Nephron (organoid): ENCODE results near the gene MMRN1.

Source experiments
- H3K27ac Mint-ChIP-seq, 3 experiments: 2 replicates each; pipeline ENCODE4 v1.8.0; 2020; ENCODE audit warnings: mixed read lengths in 3 of 3, mild to moderate bottlenecking in 2 of 3, moderate library complexity in 1 of 3
- H3K27me3 Mint-ChIP-seq: 2 replicates; pipeline ENCODE4 v1.8.0; 2021; ENCODE audit warnings: low read depth, mild to moderate bottlenecking, moderate library complexity, mixed read lengths
- H3K36me3 Mint-ChIP-seq: 2 replicates; pipeline ENCODE4 v1.8.0; 2020; ENCODE audit warnings: low read depth, mixed read lengths
- H3K4me1 Mint-ChIP-seq: 2 replicates; pipeline ENCODE4 v1.8.0; 2020; ENCODE audit warnings: mixed read lengths
- H3K4me3 Mint-ChIP-seq, 3 experiments: 2 replicates each; pipeline ENCODE4 v1.8.0; 2020; ENCODE audit warnings: mild to moderate bottlenecking in 3 of 3, mixed read lengths in 3 of 3, moderate library complexity in 2 of 3
- H3K9me3 Mint-ChIP-seq: 2 replicates; pipeline ENCODE4 v1.8.0; 2020; ENCODE audit warnings: mixed read lengths
- TF ChIP-seq, protein P1 (sequence below), 3 experiments: fragments of 200-600 bp; sonication (generic); IDR thresholded peaks; one replicate each; pipeline ENCODE4 v1.5.0; 2021; ENCODE audit warnings: antibody characterized with exemption in 3 of 3; ENCODE audit not compliant: unreplicated experiment in 3 of 3

MMRN1 gene

DNA sequence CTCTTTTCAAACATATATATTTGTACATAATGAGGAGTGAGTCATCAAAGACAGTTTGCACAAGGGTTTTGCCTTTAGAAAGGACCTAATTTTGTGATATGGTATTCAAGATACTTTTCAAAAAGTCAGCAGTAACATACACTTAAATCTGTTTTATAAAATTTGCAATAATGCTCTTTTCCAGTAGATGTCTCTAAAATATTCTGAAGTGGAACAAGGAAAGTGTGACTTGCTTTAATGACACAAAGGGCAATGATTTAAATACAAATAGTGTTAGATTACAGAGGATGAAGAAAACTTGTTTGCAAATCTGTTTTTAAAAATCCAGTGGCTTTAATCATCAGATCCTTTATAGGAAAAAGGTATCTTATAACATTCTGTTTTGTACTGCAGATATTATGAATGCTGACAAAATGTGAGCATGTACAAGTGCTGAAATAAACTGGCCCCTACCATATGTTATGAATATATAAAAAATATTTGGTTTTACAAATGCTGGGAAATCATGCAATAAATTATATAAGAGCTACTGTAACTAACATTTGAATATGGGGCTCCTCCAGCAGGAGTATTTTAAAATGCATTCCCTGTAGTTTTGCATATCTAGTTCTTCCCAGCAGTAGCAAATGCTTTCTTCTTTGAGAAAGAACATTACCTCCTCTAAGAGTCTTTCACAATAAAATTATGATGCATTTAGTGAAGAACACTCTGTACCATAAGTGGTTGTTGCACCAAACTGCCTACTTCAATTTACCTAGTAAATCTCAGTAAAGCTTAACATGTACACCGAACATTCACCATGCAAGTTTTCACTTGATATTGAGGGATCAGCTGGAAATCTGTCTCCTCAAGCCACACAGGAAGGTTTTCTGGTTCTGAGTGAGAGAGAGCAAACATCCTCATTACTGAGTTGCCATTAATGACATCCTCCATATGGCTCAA, 20.2 kb downstream of the MMRN1 start:
- Mint-ChIP-seq H3K9me3 (no peaks in the 10 kb centered on the region), H3K4me1 (peaks cover 4% of the 10 kb centered on the region), H3K36me3 (no peaks in the 10 kb centered on the region), H3K27ac (peak overlapping the region; percentile 2 to 74 (median 5)), H3K4me3 (no peak overlapping the region), H3K27me3 (no peaks in the 10 kb centered on the region)
- TF ChIP-seq, protein P1, sequence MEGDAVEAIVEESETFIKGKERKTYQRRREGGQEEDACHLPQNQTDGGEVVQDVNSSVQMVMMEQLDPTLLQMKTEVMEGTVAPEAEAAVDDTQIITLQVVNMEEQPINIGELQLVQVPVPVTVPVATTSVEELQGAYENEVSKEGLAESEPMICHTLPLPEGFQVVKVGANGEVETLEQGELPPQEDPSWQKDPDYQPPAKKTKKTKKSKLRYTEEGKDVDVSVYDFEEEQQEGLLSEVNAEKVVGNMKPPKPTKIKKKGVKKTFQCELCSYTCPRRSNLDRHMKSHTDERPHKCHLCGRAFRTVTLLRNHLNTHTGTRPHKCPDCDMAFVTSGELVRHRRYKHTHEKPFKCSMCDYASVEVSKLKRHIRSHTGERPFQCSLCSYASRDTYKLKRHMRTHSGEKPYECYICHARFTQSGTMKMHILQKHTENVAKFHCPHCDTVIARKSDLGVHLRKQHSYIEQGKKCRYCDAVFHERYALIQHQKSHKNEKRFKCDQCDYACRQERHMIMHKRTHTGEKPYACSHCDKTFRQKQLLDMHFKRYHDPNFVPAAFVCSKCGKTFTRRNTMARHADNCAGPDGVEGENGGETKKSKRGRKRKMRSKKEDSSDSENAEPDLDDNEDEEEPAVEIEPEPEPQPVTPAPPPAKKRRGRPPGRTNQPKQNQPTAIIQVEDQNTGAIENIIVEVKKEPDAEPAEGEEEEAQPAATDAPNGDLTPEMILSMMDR (IDR thresholded peaks at IDR 0.05; ENCODE audit: unreplicated experiment in 3 of 3), result peak; percentile 17 to 36 (median 24)

- Mint-ChIP-seq H3K27me3 (no peaks in the 10 kb centered on the region), H3K4me3 (no peak overlapping the region), H3K27ac (peak overlapping the region in 1 of 3 experiments; percentile 2), H3K4me1 (peaks cover 4% of the 10 kb centered on the region), H3K36me3 (no peaks in the 10 kb centered on the region), H3K9me3 (no peaks in the 10 kb centered on the region)
- TF ChIP-seq, protein P1 (IDR thresholded peaks at IDR 0.05; ENCODE audit: unreplicated experiment in 3 of 3), result no peak
Measured at GRCh38 chr4:89915937-89916336, 21.3 kb downstream of the MMRN1 start.

GRCh38 chr4:89922848-89923416, 28.3 kb downstream of the MMRN1 start:
- peak overlapping the region in 1 of 3 experiments; percentile 25 for H3K27ac Mint-ChIP-seq
- peaks cover 2% of the 10 kb centered on the region for H3K9me3 Mint-ChIP-seq
- TF ChIP-seq, protein P1 (IDR thresholded peaks at IDR 0.05; ENCODE audit: unreplicated experiment in 3 of 3), result no peak
- no peak overlapping the region for H3K4me3 Mint-ChIP-seq
- H3K4me1 Mint-ChIP-seq, result no peaks in the 10 kb centered on the region
- no peaks in the 10 kb centered on the region for H3K36me3 Mint-ChIP-seq
- H3K27me3 Mint-ChIP-seq, result no peaks in the 10 kb centered on the region

GRCh38 chr4:89928838-89929237, 34.2 kb downstream of the MMRN1 start:
- Mint-ChIP-seq H3K27ac (no peak overlapping the region), H3K4me1 (no peaks in the 10 kb centered on the region), H3K9me3 (peaks cover 8% of the 10 kb centered on the region), H3K36me3 (no peaks in the 10 kb centered on the region), H3K4me3 (no peak overlapping the region), H3K27me3 (no peaks in the 10 kb centered on the region)
- TF ChIP-seq, protein P1 (IDR thresholded peaks at IDR 0.05; ENCODE audit: unreplicated experiment in 3 of 3), result no peak

DNA sequence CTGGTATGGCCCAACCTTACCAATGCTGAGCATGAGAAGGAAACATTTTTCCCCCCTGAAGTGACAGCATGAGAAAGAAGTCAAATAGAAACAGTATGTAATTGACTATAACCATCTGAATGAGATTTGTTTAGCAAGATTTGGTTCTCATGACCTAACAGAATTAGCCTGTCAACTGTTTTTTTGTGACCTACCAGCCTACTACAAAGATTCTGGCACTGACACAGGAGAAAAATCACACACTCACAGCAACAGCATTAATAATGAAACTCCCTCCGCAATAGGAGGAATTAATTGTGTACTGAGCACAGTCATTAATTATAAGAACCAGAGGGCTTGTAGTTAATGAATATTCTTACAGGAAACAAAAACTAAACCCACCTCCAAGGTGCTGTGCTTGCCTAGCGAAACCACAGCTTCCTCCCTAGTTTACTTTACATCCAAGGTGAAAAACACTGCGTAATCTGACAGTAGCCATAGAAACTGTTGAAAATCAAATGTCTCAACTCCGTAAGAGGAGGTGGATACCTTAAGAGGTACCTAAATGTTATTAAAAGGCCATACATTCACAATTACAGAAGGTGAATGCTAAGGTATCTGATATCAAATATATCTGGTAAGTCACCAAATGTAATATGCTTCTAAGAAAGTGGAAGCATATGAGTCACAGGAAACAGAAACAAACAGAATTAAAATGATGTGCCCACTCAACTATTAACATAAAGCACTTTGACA, 34.9 kb downstream of the MMRN1 start:
- Mint-ChIP-seq H3K4me3 (no peak overlapping the region), H3K36me3 (no peaks in the 10 kb centered on the region), H3K9me3 (peaks cover 8% of the 10 kb centered on the region), H3K4me1 (no peaks in the 10 kb centered on the region), H3K27ac (peak overlapping the region in 2 of 3 experiments; percentile 59 to 85), H3K27me3 (no peaks in the 10 kb centered on the region)
- TF ChIP-seq, protein P1 (IDR thresholded peaks at IDR 0.05; ENCODE audit: unreplicated experiment in 3 of 3), result no peak
